GM12878 (cell line): ENCODE results near the gene PYGO2. TPM values are rescaled to one million over a fixed set of nuclear protein-coding genes. Genes with fewer than 3 reads are reported as not detected.
A peak's percentile ranks its signal among the peaks of the same experiment; 100 is the strongest.

ENCODE experiments used
- ATAC-seq: fragments of 200-7000 bp; cut with Tn5 transposase; 3 replicates; pipeline ENCODE4 v1.9.1; 2020; ENCODE audit warnings: mild to moderate bottlenecking, moderate library complexity
- BruUV-seq: library from RNA; stranded (reverse); fragments of 400-500 nt; replicated peaks from 2 replicates; lab custom pipeline; 2021; lab: Mats Ljungman, UMichigan
- CTCF ChIA-PET: fragments of 300-600 bp; sonication (Branson Sonifier 250); formaldehyde crosslinking; extraction: SDS; loops from one replicate; lab custom pipeline; 2021; ENCODE audit warnings: inconsistent platforms; lab: Yijun Ruan, JAX
- POLR2A ChIA-PET: fragments of 350-600 bp; formaldehyde crosslinking; extraction: SDS; loops from one replicate; lab custom pipeline; 2021; ENCODE audit warnings: inconsistent platforms; lab: Charles Lee
- RAD21 ChIA-PET: fragments of 300-600 bp; sonication (Branson Sonifier 250); formaldehyde crosslinking; loops from one replicate; lab custom pipeline; 2023; ENCODE audit warnings: antibody characterized with exemption; ENCODE audit not compliant: unreplicated experiment; lab: Charles Lee
- SMC1A ChIA-PET: fragments of 300-600 bp; sonication (Branson Sonifier 250); formaldehyde crosslinking; loops from one replicate; lab custom pipeline; 2023; ENCODE audit not compliant: unreplicated experiment, uncharacterized antibody; lab: Charles Lee
- DNase-seq: peaks from one replicate; pipeline ENCODE4 v3.0.0-alpha.2; 2011; ENCODE audit warnings: low read depth, low spot score
- FAIRE-seq: peaks from 3 replicates; lab custom pipeline; 2011; peaks lifted over from hg19 to GRCh38; lab: Jason Lieb, UNC
- H2AFZ ChIP-seq: 2 replicates; pipeline ENCODE4 v1.6.0; 2011; ENCODE audit warnings: low read depth, low read length, control low read depth; ENCODE audit not compliant: control insufficient read depth
- H3K27ac ChIP-seq: 2 replicates; pipeline ENCODE4 v1.5.1; 2011; ENCODE audit warnings: control low read depth; ENCODE audit not compliant: control insufficient read depth, insufficient read depth
- H3K27me3 ChIP-seq, 2 experiments: replicated peaks in 1 of 2; 2 replicates each; pipeline versions ENCODE4 v1.6.0 to v1.6.1; 2011; ENCODE audit warnings: low read length in 1 of 2; ENCODE audit not compliant: control insufficient read depth in 2 of 2, insufficient read depth in 2 of 2
- H3K36me3 ChIP-seq, 2 experiments: 2 replicates each; pipeline ENCODE4 v1.5.1; 2011; ENCODE audit warnings: low read length in 1 of 2; ENCODE audit not compliant: control insufficient read depth in 2 of 2, insufficient read depth in 2 of 2
- H3K4me1 ChIP-seq: 2 replicates; pipeline ENCODE4 v1.6.1; 2011; ENCODE audit warnings: mild to moderate bottlenecking, low read length, moderate library complexity, mixed read lengths; ENCODE audit not compliant: control insufficient read depth, insufficient read depth
- H3K4me2 ChIP-seq: 2 replicates; pipeline ENCODE4 v1.6.0; 2011; ENCODE audit warnings: control low read depth; ENCODE audit not compliant: control insufficient read depth, insufficient read depth
- H3K4me3 ChIP-seq: fragments of 200-600 bp; sonication (generic); 2 replicates; pipeline ENCODE4 v1.5.1; 2016
- H3K79me2 ChIP-seq: 2 replicates; pipeline ENCODE4 v1.6.0; 2011; ENCODE audit warnings: low read length; ENCODE audit not compliant: control insufficient read depth, insufficient read depth
- H3K9ac ChIP-seq: 2 replicates; pipeline ENCODE4 v1.8.0; 2011; ENCODE audit warnings: low read length, control low read depth, mixed read lengths; ENCODE audit not compliant: control insufficient read depth, insufficient read depth
- H3K9me3 ChIP-seq: replicated peaks from 3 replicates; pipeline ENCODE4 v1.5.1; 2011; ENCODE audit warnings: mild to moderate bottlenecking, low read length; ENCODE audit not compliant: control insufficient read depth, insufficient read depth
- H4K20me1 ChIP-seq: 2 replicates; pipeline ENCODE4 v1.6.0; 2011; ENCODE audit not compliant: control insufficient read depth, insufficient read depth
- FOXM1 ChIP-seq: IDR thresholded peaks from 2 replicates; pipeline ENCODE4 v1.6.1; 2012; ENCODE audit warnings: low read depth, mild to moderate bottlenecking, inconsistent platforms, low read length, moderate library complexity
- JUNB ChIP-seq: IDR thresholded peaks from 2 replicates; pipeline ENCODE4 v1.6.1; 2016; ENCODE audit warnings: antibody characterized with exemption, mild to moderate bottlenecking
- KLF5 ChIP-seq: fragments of 450-650 bp; IDR thresholded peaks from 2 replicates; pipeline ENCODE4 v1.6.1; 2014; ENCODE audit warnings: mild to moderate bottlenecking; ENCODE audit not compliant: partially characterized antibody
- NFYA ChIP-seq: IDR thresholded peaks from 2 replicates; pipeline ENCODE4 v1.6.1; 2011; ENCODE audit warnings: low read depth, mild to moderate bottlenecking, low read length, improper control_type of control experiment, borderline replicate concordance
- NRF1 ChIP-seq: conservative IDR thresholded peaks from 2 replicates; pipeline ENCODE4 v1.6.1; 2011; ENCODE audit warnings: mild to moderate bottlenecking, low read depth, low read length, improper control_type of control experiment
- YBX1 ChIP-seq: fragments of 450-650 bp; IDR thresholded peaks from 2 replicates; pipeline ENCODE4 v1.6.1; 2016; ENCODE audit warnings: antibody characterized with exemption
- WGBS: methylation state at CpG from one replicate; pipeline ENCODE4 v1.1.6; 2016; ENCODE audit warnings: low lambda C conversion rate; ENCODE audit not compliant: insufficient replicate concordance, insufficient coverage; ENCODE audit errors: missing lambda C conversion rate; 5-methylcytosine and 5-hydroxymethylcytosine counted together
- in situ Hi-C: fragments of 300-500 bp; cut with MboI; formaldehyde crosslinking; loops from 9 replicates; pipeline ENCODE4 v1.14.3; 2018; ENCODE audit warnings: mixed read lengths
- intact Hi-C: fragments of 100-400 bp; cut with micrococcal nuclease; formaldehyde crosslinking; loops from one replicate; pipeline ENCODE4 v1.14.2; 2022; ENCODE audit not compliant: unreplicated experiment
- polyA plus RNA-seq, 11 experiments: library from polyadenylated mRNA; depleted of rRNA in 4 of 11; unstranded in 6 of 11; stranded (reverse) in 5 of 11; fragments of >200 nt; fragmentation: Nextera tagmentation in 4 of 11; fragmentation: Illumina TruSeq in 1 of 11; extraction: Ambion mirVana in 4 of 11; extraction: Trizol in 1 of 11; gene quantifications; 1 replicate in 1 of 11; 2 replicates in 10 of 11; pipeline versions ENCODE4 v1.2.1 to v1.2.3, GENCODE V29; 2011 to 2016; ENCODE audit warnings: inconsistent platforms in 2 of 11, missing spikeins in 2 of 11, low read depth in 1 of 11
- total RNA-seq, 4 experiments: library from RNA; depleted of rRNA in 3 of 4; stranded (reverse); fragments of >200 nt in 3 of 4; fragmentation: Illumina TruSeq in 1 of 4; extraction: Trizol in 1 of 4; gene quantifications; 2 replicates each; pipeline versions ENCODE4 v1.2.1 to v1.2.3, GENCODE V29; 2013 to 2021
- TF ChIP-seq, protein P1 (sequence below): fragments of 450-650 bp; formaldehyde crosslinking; IDR thresholded peaks from 2 replicates; pipeline ENCODE4 v1.4.0; 2022; ENCODE audit warnings: mild to moderate bottlenecking, moderate library complexity
- TF ChIP-seq, protein P2 (sequence below): fragments of 150-350 bp; IDR thresholded peaks from 2 replicates; pipeline ENCODE4 v1.6.1; 2016; ENCODE audit warnings: low read depth, low read length
- TF ChIP-seq, protein P3 (sequence below): fragments of 450-650 bp; formaldehyde crosslinking; IDR thresholded peaks from 2 replicates; pipeline ENCODE4 v1.4.0; 2020; ENCODE audit warnings: mild to moderate bottlenecking, moderate library complexity

Gene PYGO2
- total and polyA plus RNA-seq, 10 of the 15 experiments (the other 5 are each of a cell fraction or from before 2014, with no cell fraction given), result 8.1 to 33.8 (median 23.5) TPM

DNA sequence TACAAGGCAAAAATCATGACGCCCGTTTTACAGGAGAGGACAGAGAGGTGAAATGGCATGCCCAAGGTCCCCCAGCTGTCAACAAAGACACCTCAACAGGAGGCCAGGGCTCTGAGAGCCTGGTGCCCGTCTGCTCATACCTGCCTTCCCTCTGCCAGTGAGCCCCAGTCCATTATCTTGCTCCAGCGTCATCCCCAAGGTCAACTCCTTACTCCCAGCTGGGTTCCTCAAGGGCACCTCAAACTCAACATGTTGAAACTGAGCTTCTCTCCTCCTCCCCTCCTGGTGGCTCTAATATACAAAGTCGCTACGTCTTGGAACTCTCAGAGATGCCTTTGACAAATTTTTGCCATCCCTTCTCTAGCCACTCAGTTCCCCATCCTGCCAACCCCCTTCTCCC, 8.9 kb downstream of the PYGO2 start:
- H3K4me3 ChIP-seq, result no peak overlapping the region
- in situ Hi-C loops, result no loop called here
- ChIA-PET SMC1A (interaction anchor here (0.8 to 2.2 kb wide), 6 partner anchors 8 to 393 kb away, joined by 3 to 7 read pairs (median 4); no protein-coding TSS in a partner anchor), CTCF (interaction anchor here (1.0 to 2.8 kb wide), 10 partner anchors 7 to 139 kb away, joined by 3 to 13 read pairs (median 3); partner anchors contain the start of genes CKS1B, PYGO2 and SHC1), POLR2A (interaction anchor here (0.6 to 12.3 kb wide), 10 partner anchors 8 to 527 kb away, joined by 3 to 140 read pairs (median 5); partner anchors contain the start of genes CKS1B, FLAD1, PYGO2 and SHC1)
- H3K27ac ChIP-seq, result no peak overlapping the region
- peaks cover 42% of the 10 kb centered on the region for H3K4me1 ChIP-seq
- ATAC-seq, result no peak
- BruUV-seq, result no TSS peak
- WGBS, result 88% methylated on average over 6 of the region's 6 CpGs
- no peak overlapping the region for H3K9ac ChIP-seq
- TF ChIP-seq KLF5 (no peak), JUNB (no peak), YBX1 (no peak), NFYA (no peak), FOXM1 (no peak), NRF1 (no peak)
- TF ChIP-seq, protein P1, sequence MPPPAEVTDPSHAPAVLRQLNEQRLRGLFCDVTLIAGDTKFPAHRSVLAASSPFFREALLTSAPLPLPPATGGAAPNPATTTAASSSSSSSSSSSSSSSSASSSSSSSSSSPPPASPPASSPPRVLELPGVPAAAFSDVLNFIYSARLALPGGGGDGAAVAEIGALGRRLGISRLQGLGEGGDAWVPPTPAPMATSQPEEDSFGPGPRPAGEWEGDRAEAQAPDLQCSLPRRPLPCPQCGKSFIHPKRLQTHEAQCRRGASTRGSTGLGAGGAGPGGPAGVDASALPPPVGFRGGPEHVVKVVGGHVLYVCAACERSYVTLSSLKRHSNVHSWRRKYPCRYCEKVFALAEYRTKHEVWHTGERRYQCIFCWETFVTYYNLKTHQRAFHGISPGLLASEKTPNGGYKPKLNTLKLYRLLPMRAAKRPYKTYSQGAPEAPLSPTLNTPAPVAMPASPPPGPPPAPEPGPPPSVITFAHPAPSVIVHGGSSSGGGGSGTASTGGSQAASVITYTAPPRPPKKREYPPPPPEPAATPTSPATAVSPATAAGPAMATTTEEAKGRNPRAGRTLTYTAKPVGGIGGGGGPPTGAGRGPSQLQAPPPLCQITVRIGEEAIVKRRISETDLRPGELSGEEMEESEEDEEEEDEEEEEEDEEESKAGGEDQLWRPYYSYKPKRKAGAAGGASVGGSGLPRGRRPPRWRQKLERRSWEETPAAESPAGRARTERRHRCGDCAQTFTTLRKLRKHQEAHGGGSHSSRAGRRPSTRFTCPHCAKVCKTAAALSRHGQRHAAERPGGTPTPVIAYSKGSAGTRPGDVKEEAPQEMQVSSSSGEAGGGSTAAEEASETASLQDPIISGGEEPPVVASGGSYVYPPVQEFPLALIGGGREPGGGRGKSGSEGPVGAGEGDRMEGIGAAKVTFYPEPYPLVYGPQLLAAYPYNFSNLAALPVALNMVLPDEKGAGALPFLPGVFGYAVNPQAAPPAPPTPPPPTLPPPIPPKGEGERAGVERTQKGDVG (CRISPR knock-in tag), result no peak
- TF ChIP-seq, protein P2, sequence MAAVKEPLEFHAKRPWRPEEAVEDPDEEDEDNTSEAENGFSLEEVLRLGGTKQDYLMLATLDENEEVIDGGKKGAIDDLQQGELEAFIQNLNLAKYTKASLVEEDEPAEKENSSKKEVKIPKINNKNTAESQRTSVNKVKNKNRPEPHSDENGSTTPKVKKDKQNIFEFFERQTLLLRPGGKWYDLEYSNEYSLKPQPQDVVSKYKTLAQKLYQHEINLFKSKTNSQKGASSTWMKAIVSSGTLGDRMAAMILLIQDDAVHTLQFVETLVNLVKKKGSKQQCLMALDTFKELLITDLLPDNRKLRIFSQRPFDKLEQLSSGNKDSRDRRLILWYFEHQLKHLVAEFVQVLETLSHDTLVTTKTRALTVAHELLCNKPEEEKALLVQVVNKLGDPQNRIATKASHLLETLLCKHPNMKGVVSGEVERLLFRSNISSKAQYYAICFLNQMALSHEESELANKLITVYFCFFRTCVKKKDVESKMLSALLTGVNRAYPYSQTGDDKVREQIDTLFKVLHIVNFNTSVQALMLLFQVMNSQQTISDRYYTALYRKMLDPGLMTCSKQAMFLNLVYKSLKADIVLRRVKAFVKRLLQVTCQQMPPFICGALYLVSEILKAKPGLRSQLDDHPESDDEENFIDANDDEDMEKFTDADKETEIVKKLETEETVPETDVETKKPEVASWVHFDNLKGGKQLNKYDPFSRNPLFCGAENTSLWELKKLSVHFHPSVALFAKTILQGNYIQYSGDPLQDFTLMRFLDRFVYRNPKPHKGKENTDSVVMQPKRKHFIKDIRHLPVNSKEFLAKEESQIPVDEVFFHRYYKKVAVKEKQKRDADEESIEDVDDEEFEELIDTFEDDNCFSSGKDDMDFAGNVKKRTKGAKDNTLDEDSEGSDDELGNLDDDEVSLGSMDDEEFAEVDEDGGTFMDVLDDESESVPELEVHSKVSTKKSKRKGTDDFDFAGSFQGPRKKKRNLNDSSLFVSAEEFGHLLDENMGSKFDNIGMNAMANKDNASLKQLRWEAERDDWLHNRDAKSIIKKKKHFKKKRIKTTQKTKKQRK, result no peak
- TF ChIP-seq, protein P3, sequence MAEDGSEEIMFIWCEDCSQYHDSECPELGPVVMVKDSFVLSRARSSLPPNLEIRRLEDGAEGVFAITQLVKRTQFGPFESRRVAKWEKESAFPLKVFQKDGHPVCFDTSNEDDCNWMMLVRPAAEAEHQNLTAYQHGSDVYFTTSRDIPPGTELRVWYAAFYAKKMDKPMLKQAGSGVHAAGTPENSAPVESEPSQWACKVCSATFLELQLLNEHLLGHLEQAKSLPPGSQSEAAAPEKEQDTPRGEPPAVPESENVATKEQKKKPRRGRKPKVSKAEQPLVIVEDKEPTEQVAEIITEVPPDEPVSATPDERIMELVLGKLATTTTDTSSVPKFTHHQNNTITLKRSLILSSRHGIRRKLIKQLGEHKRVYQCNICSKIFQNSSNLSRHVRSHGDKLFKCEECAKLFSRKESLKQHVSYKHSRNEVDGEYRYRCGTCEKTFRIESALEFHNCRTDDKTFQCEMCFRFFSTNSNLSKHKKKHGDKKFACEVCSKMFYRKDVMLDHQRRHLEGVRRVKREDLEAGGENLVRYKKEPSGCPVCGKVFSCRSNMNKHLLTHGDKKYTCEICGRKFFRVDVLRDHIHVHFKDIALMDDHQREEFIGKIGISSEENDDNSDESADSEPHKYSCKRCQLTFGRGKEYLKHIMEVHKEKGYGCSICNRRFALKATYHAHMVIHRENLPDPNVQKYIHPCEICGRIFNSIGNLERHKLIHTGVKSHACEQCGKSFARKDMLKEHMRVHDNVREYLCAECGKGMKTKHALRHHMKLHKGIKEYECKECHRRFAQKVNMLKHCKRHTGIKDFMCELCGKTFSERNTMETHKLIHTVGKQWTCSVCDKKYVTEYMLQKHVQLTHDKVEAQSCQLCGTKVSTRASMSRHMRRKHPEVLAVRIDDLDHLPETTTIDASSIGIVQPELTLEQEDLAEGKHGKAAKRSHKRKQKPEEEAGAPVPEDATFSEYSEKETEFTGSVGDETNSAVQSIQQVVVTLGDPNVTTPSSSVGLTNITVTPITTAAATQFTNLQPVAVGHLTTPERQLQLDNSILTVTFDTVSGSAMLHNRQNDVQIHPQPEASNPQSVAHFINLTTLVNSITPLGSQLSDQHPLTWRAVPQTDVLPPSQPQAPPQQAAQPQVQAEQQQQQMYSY (CRISPR knock-in tag), result no peak
- TF ChIP-seq, all 136 proteins: peak for 0
- Histone ChIP-seq H3K27me3 (no peaks in the 10 kb centered on the region), H2AFZ (no peak overlapping the region), H3K9me3 (no peaks in the 10 kb centered on the region), H3K4me2 (peak overlapping the region; percentile 64), H4K20me1 (no peaks in the 10 kb centered on the region), H3K79me2 (peaks cover 5% of the 10 kb centered on the region), H3K36me3 (peaks cover 0 to 3% of the 10 kb centered on the region in 2 experiments; a peak in 2 of 4 replicates)
- FAIRE-seq (no peak), DNase-seq (no peak)
- intact Hi-C loops, result no loop called here
- RAD21 ChIA-PET, result interaction anchor here (0.8 to 1.4 kb wide), 5 partner anchors 16 to 98 kb away, joined by 3 to 6 read pairs (median 4); partner anchors contain the start of genes ADAM15, PMVK and SHC1
